NT2/D1 (cell line): ENCODE results near the gene TIAL1.
"Not testable (repeated sequence)": the region's sequence is repeated elsewhere in the genome, so short reads cannot be mapped to it uniquely, and the experiment has no call there.

ENCODE experiments used
- DNase-seq: peaks from one replicate; pipeline ENCODE4 v3.0.0-alpha.2; 2011; ENCODE audit warnings: low read depth, low spot score
- H3K27me3 ChIP-seq: 2 replicates; pipeline ENCODE4 v1.6.0; 2011; ENCODE audit warnings: mild to moderate bottlenecking; ENCODE audit not compliant: insufficient read length, insufficient read depth
- H3K36me3 ChIP-seq: 2 replicates; pipeline ENCODE4 v1.6.1; 2011; ENCODE audit warnings: mild to moderate bottlenecking, low read length, mixed read lengths; ENCODE audit not compliant: insufficient read depth, insufficient read length
- H3K4me1 ChIP-seq: 2 replicates; pipeline ENCODE4 v1.5.1; 2011; ENCODE audit not compliant: insufficient read depth, insufficient read length
- H3K4me3 ChIP-seq: 2 replicates; pipeline ENCODE4 v1.5.1; 2011; ENCODE audit warnings: low read depth; ENCODE audit not compliant: insufficient read length
- H3K9ac ChIP-seq: 2 replicates; pipeline ENCODE4 v1.6.0; 2011; ENCODE audit warnings: low read depth; ENCODE audit not compliant: insufficient read length
- H3K9me3 ChIP-seq: 2 replicates; pipeline ENCODE4 v1.5.1; 2011; ENCODE audit warnings: mild to moderate bottlenecking, low read length; ENCODE audit not compliant: insufficient read depth
- SUZ12 ChIP-seq: IDR thresholded peaks from 2 replicates; pipeline ENCODE4 v1.6.1; 2011; ENCODE audit not compliant: insufficient read length, insufficient read depth; ENCODE audit errors: extremely low read depth
- YY1 ChIP-seq: IDR thresholded peaks from 2 replicates; pipeline ENCODE4 v1.6.1; 2011; ENCODE audit not compliant: insufficient read length, insufficient read depth
- ZNF274 ChIP-seq: IDR thresholded peaks from 2 replicates; pipeline ENCODE4 v1.6.1; 2011; ENCODE audit warnings: mild to moderate bottlenecking, low read depth, low read length

The TIAL1 gene

GRCh38 chr10:119567978-119568377 is 28.8 kb downstream of the TIAL1 start:
- H3K4me1 ChIP-seq: no peaks in the 10 kb centered on the region
- H3K9me3 ChIP-seq: no peaks in the 10 kb centered on the region

GRCh38 chr10:119562097-119562496 is 34.7 kb downstream of the TIAL1 start:
- no peak for DNase-seq
- H3K4me3 ChIP-seq: no peak overlapping the region
- TF ChIP-seq SUZ12 (no peak), ZNF274 (no peak), YY1 (no peak)
- no peaks in the 10 kb centered on the region for H3K9me3 ChIP-seq
- H3K9ac ChIP-seq: no peak overlapping the region
- H3K36me3 ChIP-seq: no peaks in the 10 kb centered on the region
- no peaks in the 10 kb centered on the region for H3K4me1 ChIP-seq
- H3K27me3 ChIP-seq: no peaks in the 10 kb centered on the region

More at GRCh38 chr10:119567978-119568377, 28.8 kb downstream of the TIAL1 start:
- H3K36me3 ChIP-seq: peaks cover 5% of the 10 kb centered on the region
- no peaks in the 10 kb centered on the region for H3K27me3 ChIP-seq
- no peak for DNase-seq
- TF ChIP-seq YY1 (no peak), SUZ12 (no peak), ZNF274 (no peak)
- no peak overlapping the region for H3K4me3 ChIP-seq
- no peak overlapping the region for H3K9ac ChIP-seq

DNA sequence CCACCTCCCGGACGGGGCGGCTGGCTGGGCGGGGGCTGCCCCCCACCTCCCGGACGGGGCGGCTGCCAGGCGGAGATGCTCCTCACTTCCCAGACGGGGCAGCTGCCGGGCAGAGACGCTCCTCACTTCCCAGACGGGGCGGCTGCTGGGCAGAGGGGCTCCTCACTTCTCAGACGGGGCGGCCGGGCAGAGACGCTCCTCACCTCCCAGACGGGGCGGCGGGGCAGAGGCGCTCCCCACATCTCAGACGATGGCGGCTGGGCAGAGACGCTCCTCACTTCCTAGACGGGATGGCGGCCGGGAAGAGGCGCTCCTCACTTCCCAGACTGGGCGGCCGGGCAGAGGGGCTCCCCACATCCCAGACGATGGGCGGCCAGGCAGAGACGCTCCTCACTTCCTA is 37.3 kb downstream of the TIAL1 start:
- H3K27me3 ChIP-seq, H3K4me1 ChIP-seq, DNase-seq, H3K36me3 ChIP-seq, H3K4me3 ChIP-seq, H3K9ac ChIP-seq, H3K9me3 ChIP-seq: not testable (repeated sequence)

DNA sequence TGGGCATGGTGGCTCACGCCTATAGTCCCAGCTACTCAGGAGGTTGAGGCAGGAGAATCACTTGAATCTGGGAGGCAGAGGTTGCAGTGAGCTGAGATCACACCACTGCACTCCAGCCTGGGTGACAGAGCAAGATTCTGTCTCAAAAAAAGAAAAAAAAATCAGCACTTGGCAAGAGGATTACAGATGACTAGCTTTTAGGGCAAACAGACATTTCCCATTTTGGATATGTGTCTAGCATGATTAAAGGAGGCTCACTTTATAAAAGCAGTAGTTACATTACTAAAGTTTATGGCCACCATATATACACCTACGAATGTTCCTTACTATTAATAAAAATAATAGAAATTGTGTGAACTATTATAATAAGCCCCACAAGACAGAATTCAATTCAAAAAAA is 40.7 kb downstream of the TIAL1 start:
- not testable (repeated sequence) for H3K36me3 ChIP-seq, H3K9me3 ChIP-seq, H3K4me1 ChIP-seq, H3K27me3 ChIP-seq, H3K9ac ChIP-seq, DNase-seq, H3K4me3 ChIP-seq

DNA sequence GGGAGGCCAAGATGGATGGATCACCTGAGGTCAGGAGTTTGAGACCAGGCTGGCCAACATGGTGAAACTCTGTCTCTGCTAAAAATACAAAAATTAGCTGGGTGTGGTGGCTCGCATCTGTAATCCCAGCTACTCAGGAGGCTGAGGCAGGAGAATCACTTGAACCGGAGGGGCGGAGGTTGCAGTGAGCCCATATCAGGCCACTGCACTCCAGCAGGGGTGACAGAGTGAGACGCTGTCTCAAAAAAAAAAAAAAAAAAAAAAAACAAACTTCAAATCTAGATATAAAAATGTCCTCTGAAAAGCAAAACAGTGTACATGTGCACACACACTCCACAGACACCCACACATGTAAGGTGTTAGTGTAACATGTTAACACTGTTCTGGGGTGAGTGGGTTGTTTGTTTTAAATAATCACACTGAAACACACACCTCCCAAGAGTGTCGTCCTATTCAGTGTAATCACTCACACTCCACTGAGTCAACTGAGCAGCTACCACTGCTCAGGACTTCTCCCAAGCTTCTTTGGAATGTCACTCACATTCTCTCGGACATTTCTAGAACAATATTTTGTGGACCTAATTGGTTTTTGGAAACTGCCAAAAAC is 41.5 kb downstream of the TIAL1 start:
- no peaks in the 10 kb centered on the region for H3K27me3 ChIP-seq
- DNase-seq: no peak

GRCh38 chr10:119550827-119551226 is 45.9 kb downstream of the TIAL1 start:
- TF ChIP-seq YY1 (no peak), SUZ12 (no peak), ZNF274 (no peak)
- Histone ChIP-seq H3K9me3 (no peaks in the 10 kb centered on the region), H3K9ac (no peak overlapping the region), H3K4me1 (peaks cover 3% of the 10 kb centered on the region), H3K4me3 (no peak overlapping the region), H3K27me3 (no peaks in the 10 kb centered on the region), H3K36me3 (no peaks in the 10 kb centered on the region)
- DNase-seq: no peak

More for the DNA sequence above, 41.5 kb downstream of the TIAL1 start:
- Histone ChIP-seq H3K9ac (no peak overlapping the region), H3K4me3 (no peak overlapping the region), H3K9me3 (no peaks in the 10 kb centered on the region), H3K36me3 (no peaks in the 10 kb centered on the region), H3K4me1 (peaks cover 3% of the 10 kb centered on the region)
- TF ChIP-seq YY1 (no peak), ZNF274 (no peak), SUZ12 (no peak)

DNA sequence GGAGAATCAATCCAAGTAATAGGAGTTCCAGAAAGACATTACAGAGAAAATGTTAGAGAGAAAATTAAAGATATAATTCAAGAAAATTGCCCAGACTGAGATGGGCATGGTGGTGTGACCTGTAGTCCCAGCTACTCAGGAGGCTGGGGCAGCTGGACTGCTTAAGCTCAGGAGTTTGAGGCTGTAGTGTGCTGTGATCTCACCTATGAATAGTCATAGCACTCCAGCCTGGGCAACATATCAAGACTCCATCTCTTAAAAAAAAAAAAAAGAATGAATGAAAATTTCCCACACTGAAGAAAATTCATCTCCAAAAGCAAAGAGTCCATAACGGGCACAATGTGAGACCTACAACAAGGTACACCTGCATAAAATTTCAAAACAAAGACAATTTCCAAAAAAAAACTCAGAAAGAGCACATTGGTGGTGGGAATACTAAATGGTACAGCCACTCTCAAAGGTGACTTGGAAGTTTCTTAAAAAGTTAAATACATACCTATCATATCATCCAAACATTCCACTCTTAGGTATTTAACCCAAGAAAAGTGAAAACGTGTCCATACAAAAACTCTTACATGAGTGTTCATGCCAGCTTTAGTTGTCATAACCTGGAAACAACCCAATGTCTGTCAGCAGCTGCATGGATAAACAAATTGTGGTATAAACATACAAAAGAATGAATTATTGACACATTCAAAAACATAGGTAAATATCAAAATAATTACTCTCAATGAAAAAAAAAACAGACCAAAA is 47.3 kb downstream of the TIAL1 start:
- Histone ChIP-seq H3K9me3 (no peaks in the 10 kb centered on the region), H3K4me3 (no peak overlapping the region), H3K9ac (no peak overlapping the region), H3K36me3 (no peaks in the 10 kb centered on the region), H3K4me1 (peaks cover 3% of the 10 kb centered on the region), H3K27me3 (no peaks in the 10 kb centered on the region)
- DNase-seq: no peak
- TF ChIP-seq YY1 (no peak), ZNF274 (no peak), SUZ12 (no peak)

DNA sequence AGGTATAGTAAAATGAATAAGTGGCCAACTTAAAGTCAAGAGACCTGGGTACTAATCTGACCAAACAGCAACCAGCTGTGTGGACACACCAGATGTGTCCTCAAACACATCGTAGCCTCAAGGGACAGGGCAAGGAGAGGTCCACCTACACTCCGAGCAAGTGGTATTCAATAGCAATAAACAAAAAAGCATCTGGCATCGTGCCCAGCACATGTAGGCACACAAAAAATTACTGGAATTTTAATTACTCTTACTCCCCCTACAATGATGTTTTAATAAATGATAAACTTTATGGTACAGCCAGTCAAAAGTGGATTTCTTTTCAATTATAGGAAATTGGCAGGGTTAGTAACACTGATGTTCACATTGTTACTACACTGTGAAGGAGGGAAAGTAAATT is 50.8 kb downstream of the TIAL1 start:
- peaks cover 16% of the 10 kb centered on the region for H3K27me3 ChIP-seq
- H3K4me1 ChIP-seq: no peaks in the 10 kb centered on the region
- no peak overlapping the region for H3K4me3 ChIP-seq
- TF ChIP-seq YY1 (no peak), ZNF274 (no peak), SUZ12 (no peak)
- no peaks in the 10 kb centered on the region for H3K9me3 ChIP-seq
- H3K9ac ChIP-seq: no peak overlapping the region
- DNase-seq: no peak
- no peaks in the 10 kb centered on the region for H3K36me3 ChIP-seq
